DND-41 (cell line): Measurements from ENCODE around the gene MRPL27.

ENCODE experiments used
- CTCF ChIP-seq: IDR thresholded peaks from 2 replicates; pipeline ENCODE4 v1.5.1; 2012; ENCODE audit warnings: borderline replicate concordance, low read length, moderate library complexity, mild to moderate bottlenecking; ENCODE audit not compliant: poor library complexity, severe bottlenecking; ENCODE audit errors: extremely low read depth
- EZH2 ChIP-seq: IDR thresholded peaks from 3 replicates; pipeline ENCODE4 v1.6.1; 2012; ENCODE audit warnings: borderline replicate concordance, low read depth, mild to moderate bottlenecking, moderate library complexity, low read length, inconsistent platforms; ENCODE audit not compliant: severe bottlenecking

DNA sequence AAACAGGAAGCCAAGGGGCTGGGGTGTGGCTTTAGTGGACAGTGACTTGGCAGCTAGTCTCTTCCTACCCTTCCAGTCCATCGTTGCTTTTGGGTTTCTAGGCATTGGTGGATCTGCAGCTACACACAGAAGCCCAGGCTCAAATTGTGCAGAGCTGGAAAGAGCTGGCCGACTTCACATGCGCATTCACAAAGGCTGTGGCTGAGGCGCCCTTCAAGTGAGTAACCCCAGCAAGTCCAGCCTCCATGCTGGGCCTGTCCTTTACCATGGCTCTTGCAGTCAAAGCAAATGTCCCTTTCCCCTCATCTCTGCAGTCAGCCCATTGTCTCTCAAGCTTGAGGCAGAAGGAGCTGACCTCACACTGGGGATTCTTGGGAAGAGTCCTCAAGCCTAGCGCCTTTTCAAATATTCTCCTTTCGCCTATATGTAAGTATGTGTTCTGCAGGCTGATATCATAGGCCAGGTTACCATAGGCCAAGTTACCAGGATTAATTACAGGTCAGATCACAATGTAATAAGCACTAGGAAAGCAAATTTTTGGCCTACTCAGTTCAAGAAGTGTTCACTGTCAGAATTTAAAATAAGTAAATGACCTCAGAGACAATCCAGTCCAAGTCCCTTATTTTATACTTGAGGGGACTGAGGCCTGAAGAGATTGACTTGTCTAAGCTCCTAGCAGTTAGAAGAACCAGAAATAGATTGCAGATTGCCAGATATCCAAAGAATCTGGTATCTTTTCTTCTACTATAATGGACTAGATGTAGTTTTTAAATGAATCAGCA is 6.6 kb upstream of the MRPL27 start:
- TF ChIP-seq CTCF = no peak
- TF ChIP-seq EZH2 = no peak
